Measurements from ENCODE around the gene TNIP2. TPM values are rescaled to one million over a fixed set of nuclear protein-coding genes. Genes with fewer than 3 reads are reported as not detected.

The TNIP2 gene
- total RNA-seq, 4 donors from 2014 or later, result 21.8 to 36.0 (median 30.8) TPM

- Histone ChIP-seq H3K4me1 (peaks cover 19% of the 10 kb centered on the region), H3K27ac (no peak overlapping the region), H3K9me3 (no peaks in the 10 kb centered on the region), H3K4me3 (no peak overlapping the region), H3K27me3 (no peaks in the 10 kb centered on the region), H3K36me3 (peaks cover 31% of the 10 kb centered on the region)
- DNase-seq (ENCODE audit: low spot score in 2 of 2), result peak in 1 of 2 donors; percentile 21
- TF ChIP-seq EP300 (IDR thresholded peaks at IDR 0.05) (no peak), POLR2A (IDR thresholded peaks at IDR 0.05) (no peak), POLR2AphosphoS5 (IDR thresholded peaks at IDR 0.05) (no peak), CTCF (IDR thresholded peaks at IDR 0.05) (no peak)
- WGBS, result 87% methylated on average over 9 of the region's 9 CpGs
Measured at GRCh38 chr4:2712261-2712842, 43.8 kb downstream of the TNIP2 start.

GRCh38 chr4:2702770-2703169 lies 53.4 kb downstream of the TNIP2 start:
- Histone ChIP-seq H3K36me3 (peaks cover 74% of the 10 kb centered on the region), H3K4me3 (no peak overlapping the region), H3K9me3 (no peaks in the 10 kb centered on the region), H3K27me3 (no peaks in the 10 kb centered on the region), H3K4me1 (no peaks in the 10 kb centered on the region), H3K27ac (no peak overlapping the region)
- no peak for TF ChIP-seq EP300 (IDR thresholded peaks at IDR 0.05)
- no peak for TF ChIP-seq POLR2A (IDR thresholded peaks at IDR 0.05)
- TF ChIP-seq CTCF (IDR thresholded peaks at IDR 0.05), result no peak
- TF ChIP-seq POLR2AphosphoS5 (IDR thresholded peaks at IDR 0.05), result no peak
- 94% methylated on average over 7 of the region's 7 CpGs for WGBS
- DNase-seq (ENCODE audit: low spot score in 2 of 2), result no peak

- DNase-seq (ENCODE audit: low spot score in 2 of 2), result peak in 1 of 2 donors; percentile 28
- H3K9me3 ChIP-seq, result no peaks in the 10 kb centered on the region
- no peaks in the 10 kb centered on the region for H3K27me3 ChIP-seq
- no peak overlapping the region for H3K27ac ChIP-seq
- no peak for TF ChIP-seq EP300 (IDR thresholded peaks at IDR 0.05)
- no peak for TF ChIP-seq POLR2A (IDR thresholded peaks at IDR 0.05)
- no peak for TF ChIP-seq POLR2AphosphoS5 (IDR thresholded peaks at IDR 0.05)
- TF ChIP-seq CTCF (IDR thresholded peaks at IDR 0.05), result no peak
- H3K4me3 ChIP-seq, result no peak overlapping the region
- H3K4me1 ChIP-seq, result no peaks in the 10 kb centered on the region
- 87% methylated on average over 8 of the region's 8 CpGs for WGBS
- H3K36me3 ChIP-seq, result peaks cover 75% of the 10 kb centered on the region
Measured at GRCh38 chr4:2702361-2702760, 53.8 kb downstream of the TNIP2 start.

- Histone ChIP-seq H3K36me3 (peaks cover 97% of the 10 kb centered on the region), H3K9me3 (no peaks in the 10 kb centered on the region), H3K4me3 (no peak overlapping the region), H3K27ac (no peak overlapping the region), H3K27me3 (no peaks in the 10 kb centered on the region), H3K4me1 (no peaks in the 10 kb centered on the region)
- WGBS, result 90% methylated on average over 8 of the region's 8 CpGs
- TF ChIP-seq CTCF (IDR thresholded peaks at IDR 0.05) (no peak), EP300 (IDR thresholded peaks at IDR 0.05) (no peak), POLR2AphosphoS5 (IDR thresholded peaks at IDR 0.05) (no peak), POLR2A (IDR thresholded peaks at IDR 0.05) (no peak)
- no peak for DNase-seq (ENCODE audit: low spot score in 2 of 2)
Measured at GRCh38 chr4:2700031-2700430, 56.1 kb downstream of the TNIP2 start.

GRCh38 chr4:2699534-2699933 lies 56.6 kb downstream of the TNIP2 start:
- Histone ChIP-seq H3K36me3 (peaks cover 97% of the 10 kb centered on the region), H3K27me3 (no peaks in the 10 kb centered on the region), H3K4me1 (no peaks in the 10 kb centered on the region), H3K4me3 (no peak overlapping the region), H3K9me3 (no peaks in the 10 kb centered on the region), H3K27ac (no peak overlapping the region)
- 87% methylated on average over 7 of the region's 7 CpGs for WGBS
- TF ChIP-seq EP300 (IDR thresholded peaks at IDR 0.05) (no peak), POLR2A (IDR thresholded peaks at IDR 0.05) (no peak), CTCF (IDR thresholded peaks at IDR 0.05) (no peak), POLR2AphosphoS5 (IDR thresholded peaks at IDR 0.05) (no peak)
- DNase-seq (ENCODE audit: low spot score in 2 of 2), result no peak

Data from suprapubic skin (tissue), 4 donors.